GM12878 (cell line): Measurements from ENCODE around the gene PAX2. TPM values are rescaled to one million over a fixed set of nuclear protein-coding genes. Genes with fewer than 3 reads are reported as not detected.

Experiments used
- BHLHE40 ChIP-seq, 2 experiments: fragments of 450-650 bp in 1 of 2; IDR thresholded peaks; 2 replicates each; pipeline ENCODE4 v1.6.1; 2011 to 2017; ENCODE audit warnings: low read depth in 2 of 2, borderline replicate concordance in 1 of 2, improper control_type of control experiment in 1 of 2, low read length in 1 of 2, mild to moderate bottlenecking in 1 of 2
- EED ChIP-seq: sonication (generic); IDR thresholded peaks from 2 replicates; pipeline ENCODE4 v1.6.1; 2016; ENCODE audit warnings: antibody characterized with exemption, low read depth
- FOXM1 ChIP-seq: IDR thresholded peaks from 2 replicates; pipeline ENCODE4 v1.6.1; 2012; ENCODE audit warnings: low read depth, mild to moderate bottlenecking, inconsistent platforms, low read length, moderate library complexity
- GATAD2B ChIP-seq: fragments of 450-650 bp; conservative IDR thresholded peaks from 2 replicates; pipeline ENCODE4 v1.6.1; 2017; ENCODE audit warnings: low read depth, mild to moderate bottlenecking, moderate library complexity
- MEF2B ChIP-seq: fragments of 450-650 bp; IDR thresholded peaks from 2 replicates; pipeline ENCODE4 v1.6.1; 2018; ENCODE audit warnings: mild to moderate bottlenecking, moderate library complexity; ENCODE audit not compliant: partially characterized antibody, poor library complexity, severe bottlenecking
- MTA3 ChIP-seq: IDR thresholded peaks from 2 replicates; pipeline ENCODE4 v1.6.1; 2012; ENCODE audit warnings: low read length, inconsistent platforms, borderline replicate concordance
- SIX5 ChIP-seq: IDR thresholded peaks from 2 replicates; pipeline ENCODE4 v1.6.1; 2011; ENCODE audit warnings: mild to moderate bottlenecking, low read depth, low read length, moderate library complexity; ENCODE audit not compliant: severe bottlenecking
- SUPT20H ChIP-seq: IDR thresholded peaks from 2 replicates; pipeline ENCODE4 v1.6.1; 2011; ENCODE audit warnings: low read depth, mild to moderate bottlenecking, low read length, moderate library complexity, borderline replicate concordance; ENCODE audit not compliant: control insufficient read depth
- YY1 ChIP-seq: IDR thresholded peaks from 2 replicates; pipeline ENCODE4 v1.6.1; 2011; ENCODE audit warnings: low read depth, mild to moderate bottlenecking, low read length
- polyA plus RNA-seq, 11 experiments: library from polyadenylated mRNA; depleted of rRNA in 4 of 11; unstranded in 6 of 11; stranded (reverse) in 5 of 11; fragments of >200 nt; fragmentation: Nextera tagmentation in 4 of 11; fragmentation: Illumina TruSeq in 1 of 11; extraction: Ambion mirVana in 4 of 11; extraction: Trizol in 1 of 11; gene quantifications; 1 replicate in 1 of 11; 2 replicates in 10 of 11; pipeline versions ENCODE4 v1.2.1 to v1.2.3, GENCODE V29; 2011 to 2016; ENCODE audit warnings: inconsistent platforms in 2 of 11, missing spikeins in 2 of 11, low read depth in 1 of 11
- total RNA-seq, 4 experiments: library from RNA; depleted of rRNA in 3 of 4; stranded (reverse); fragments of >200 nt in 3 of 4; fragmentation: Illumina TruSeq in 1 of 4; extraction: Trizol in 1 of 4; gene quantifications; 2 replicates each; pipeline versions ENCODE4 v1.2.1 to v1.2.3, GENCODE V29; 2013 to 2021
- TF ChIP-seq, protein P1 (sequence below): fragments of 450-650 bp; IDR thresholded peaks from 2 replicates; pipeline ENCODE4 v1.6.1; 2018; ENCODE audit warnings: borderline replicate concordance, mild to moderate bottlenecking; ENCODE audit not compliant: partially characterized antibody
- TF ChIP-seq, protein P2 (sequence below): IDR thresholded peaks from 2 replicates; pipeline ENCODE4 v1.6.1; 2011; ENCODE audit warnings: low read depth, low read length, improper control_type of control experiment, borderline replicate concordance
- TF ChIP-seq, protein P3 (sequence below): fragments of 450-650 bp; IDR thresholded peaks from 2 replicates; pipeline ENCODE4 v1.6.1; 2017; ENCODE audit warnings: mild to moderate bottlenecking

PAX2 gene
- total and polyA plus RNA-seq, 10 of the 15 experiments (the other 5 are each of a cell fraction or from before 2014, with no cell fraction given), result not detected

DNA sequence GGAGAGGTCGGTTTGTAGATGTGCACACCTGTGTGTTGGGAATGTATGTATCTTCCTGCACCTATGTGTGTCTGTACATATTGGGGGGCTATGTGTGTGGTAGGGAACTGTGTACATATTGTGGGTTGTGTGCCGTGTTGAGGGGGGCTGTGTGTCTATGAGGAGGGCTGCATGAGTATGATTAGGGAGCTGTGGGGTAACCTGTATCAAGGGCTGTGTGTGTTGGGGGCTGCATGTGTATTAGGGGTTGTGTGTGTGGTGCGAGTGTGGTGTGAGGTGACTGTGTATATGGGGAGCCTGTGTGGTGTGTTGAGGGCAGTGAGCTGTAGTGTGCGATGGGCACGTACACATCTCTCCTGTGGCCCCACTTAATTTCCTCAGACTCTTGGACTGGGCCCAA lies 22.2 kb upstream of the PAX2 start (continued):
- TF ChIP-seq, protein P1, sequence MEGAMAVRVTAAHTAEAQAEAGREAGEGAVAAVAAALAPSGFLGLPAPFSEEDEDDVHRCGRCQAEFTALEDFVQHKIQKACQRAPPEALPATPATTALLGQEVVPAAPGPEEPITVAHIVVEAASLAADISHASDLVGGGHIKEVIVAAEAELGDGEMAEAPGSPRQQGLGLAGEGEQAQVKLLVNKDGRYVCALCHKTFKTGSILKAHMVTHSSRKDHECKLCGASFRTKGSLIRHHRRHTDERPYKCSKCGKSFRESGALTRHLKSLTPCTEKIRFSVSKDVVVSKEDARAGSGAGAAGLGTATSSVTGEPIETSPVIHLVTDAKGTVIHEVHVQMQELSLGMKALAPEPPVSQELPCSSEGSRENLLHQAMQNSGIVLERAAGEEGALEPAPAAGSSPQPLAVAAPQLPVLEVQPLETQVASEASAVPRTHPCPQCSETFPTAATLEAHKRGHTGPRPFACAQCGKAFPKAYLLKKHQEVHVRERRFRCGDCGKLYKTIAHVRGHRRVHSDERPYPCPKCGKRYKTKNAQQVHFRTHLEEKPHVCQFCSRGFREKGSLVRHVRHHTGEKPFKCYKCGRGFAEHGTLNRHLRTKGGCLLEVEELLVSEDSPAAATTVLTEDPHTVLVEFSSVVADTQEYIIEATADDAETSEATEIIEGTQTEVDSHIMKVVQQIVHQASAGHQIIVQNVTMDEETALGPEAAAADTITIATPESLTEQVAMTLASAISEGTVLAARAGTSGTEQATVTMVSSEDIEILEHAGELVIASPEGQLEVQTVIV, result no peak
- TF ChIP-seq FOXM1 (no peak), SUPT20H (no peak), GATAD2B (no peak), EED (no peak), SIX5 (no peak), BHLHE40 (IDR thresholded peaks at IDR 0.05; ENCODE audit: borderline replicate concordance in 1 of 2, low read depth in 2 of 2, low read length in 1 of 2) (no peak), MTA3 (no peak), YY1 (no peak), MEF2B (no peak)
- TF ChIP-seq, protein P2, sequence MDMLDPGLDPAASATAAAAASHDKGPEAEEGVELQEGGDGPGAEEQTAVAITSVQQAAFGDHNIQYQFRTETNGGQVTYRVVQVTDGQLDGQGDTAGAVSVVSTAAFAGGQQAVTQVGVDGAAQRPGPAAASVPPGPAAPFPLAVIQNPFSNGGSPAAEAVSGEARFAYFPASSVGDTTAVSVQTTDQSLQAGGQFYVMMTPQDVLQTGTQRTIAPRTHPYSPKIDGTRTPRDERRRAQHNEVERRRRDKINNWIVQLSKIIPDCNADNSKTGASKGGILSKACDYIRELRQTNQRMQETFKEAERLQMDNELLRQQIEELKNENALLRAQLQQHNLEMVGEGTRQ, result no peak
- TF ChIP-seq, protein P3, sequence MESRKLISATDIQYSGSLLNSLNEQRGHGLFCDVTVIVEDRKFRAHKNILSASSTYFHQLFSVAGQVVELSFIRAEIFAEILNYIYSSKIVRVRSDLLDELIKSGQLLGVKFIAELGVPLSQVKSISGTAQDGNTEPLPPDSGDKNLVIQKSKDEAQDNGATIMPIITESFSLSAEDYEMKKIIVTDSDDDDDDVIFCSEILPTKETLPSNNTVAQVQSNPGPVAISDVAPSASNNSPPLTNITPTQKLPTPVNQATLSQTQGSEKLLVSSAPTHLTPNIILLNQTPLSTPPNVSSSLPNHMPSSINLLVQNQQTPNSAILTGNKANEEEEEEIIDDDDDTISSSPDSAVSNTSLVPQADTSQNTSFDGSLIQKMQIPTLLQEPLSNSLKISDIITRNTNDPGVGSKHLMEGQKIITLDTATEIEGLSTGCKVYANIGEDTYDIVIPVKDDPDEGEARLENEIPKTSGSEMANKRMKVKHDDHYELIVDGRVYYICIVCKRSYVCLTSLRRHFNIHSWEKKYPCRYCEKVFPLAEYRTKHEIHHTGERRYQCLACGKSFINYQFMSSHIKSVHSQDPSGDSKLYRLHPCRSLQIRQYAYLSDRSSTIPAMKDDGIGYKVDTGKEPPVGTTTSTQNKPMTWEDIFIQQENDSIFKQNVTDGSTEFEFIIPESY, result no peak
